GM23248 (cell line): ENCODE results near the gene STK24. TPM values are rescaled to one million over a fixed set of nuclear protein-coding genes. Genes with fewer than 3 reads are reported as not detected.

ENCODE experiments used
- DNase-seq: peaks from one replicate; pipeline ENCODE4 v3.0.0-alpha.2; 2015
- H2AFZ ChIP-seq: fragments of 200-600 bp; sonication (generic); 2 replicates; pipeline ENCODE4 v1.6.1; 2016; ENCODE audit warnings: antibody characterized with exemption
- H3F3A ChIP-seq: fragments of 200-600 bp; sonication (generic); 2 replicates; pipeline ENCODE4 v1.6.1; 2016; ENCODE audit warnings: mild to moderate bottlenecking, antibody characterized with exemption, mixed run types; ENCODE audit not compliant: insufficient read depth
- H3K27ac ChIP-seq: fragments of 200-600 bp; sonication (generic); 2 replicates; pipeline ENCODE4 v1.5.1; 2016; ENCODE audit warnings: mild to moderate bottlenecking
- H3K27me3 ChIP-seq: fragments of 200-600 bp; sonication (generic); replicated peaks from 2 replicates; pipeline ENCODE4 v1.6.1; 2016; ENCODE audit warnings: mild to moderate bottlenecking; ENCODE audit not compliant: insufficient read depth
- H3K36me3 ChIP-seq: fragments of 200-600 bp; sonication (generic); 2 replicates; pipeline ENCODE4 v1.6.1; 2016; ENCODE audit warnings: low read depth, mild to moderate bottlenecking
- H3K4me1 ChIP-seq: fragments of 200-600 bp; sonication (generic); 2 replicates; pipeline ENCODE4 v1.6.1; 2016; ENCODE audit warnings: mild to moderate bottlenecking; ENCODE audit not compliant: insufficient read depth
- H3K4me2 ChIP-seq: fragments of 200-600 bp; sonication (generic); one replicate; pipeline ENCODE4 v1.6.1; 2016; ENCODE audit warnings: mild to moderate bottlenecking; ENCODE audit not compliant: unreplicated experiment
- H3K4me3 ChIP-seq: fragments of 200-600 bp; sonication (generic); 2 replicates; pipeline ENCODE4 v1.5.1; 2016; ENCODE audit warnings: mild to moderate bottlenecking
- H3K79me2 ChIP-seq: fragments of 200-600 bp; sonication (generic); 2 replicates; pipeline ENCODE4 v1.6.1; 2016; ENCODE audit warnings: mild to moderate bottlenecking; ENCODE audit not compliant: insufficient read depth
- H3K9ac ChIP-seq: fragments of 200-600 bp; sonication (generic); 2 replicates; pipeline ENCODE4 v1.6.1; 2016; ENCODE audit warnings: mild to moderate bottlenecking
- H3K9me2 ChIP-seq: fragments of 200-600 bp; sonication (generic); 2 replicates; pipeline ENCODE4 v1.6.1; 2016; ENCODE audit warnings: mixed run types, mild to moderate bottlenecking, moderate library complexity; ENCODE audit not compliant: insufficient read depth
- H3K9me3 ChIP-seq: fragments of 200-600 bp; sonication (generic); one replicate; pipeline ENCODE4 v1.6.1; 2017; ENCODE audit warnings: low read depth
- H4K20me1 ChIP-seq: fragments of 200-600 bp; sonication (generic); 2 replicates; pipeline ENCODE4 v1.6.0; 2016; ENCODE audit not compliant: insufficient read depth
- EZH2 ChIP-seq: fragments of 200-600 bp; sonication (generic); IDR thresholded peaks from 2 replicates; pipeline ENCODE4 v1.6.1; 2018; ENCODE audit warnings: antibody characterized with exemption, mild to moderate bottlenecking; ENCODE audit not compliant: insufficient read depth, poor library complexity, severe bottlenecking
- EZH2phosphoT487 ChIP-seq: fragments of 200-600 bp; sonication (generic); IDR thresholded peaks from 2 replicates; pipeline ENCODE4 v1.6.1; 2018; ENCODE audit warnings: antibody characterized with exemption, moderate library complexity, mild to moderate bottlenecking, low read depth; ENCODE audit not compliant: insufficient read depth
- WGBS, 2 experiments: methylation state at CpG; one replicate each; pipeline ENCODE4 v1.1.6; 2015 to 2017; ENCODE audit warnings: low lambda C conversion rate in 2 of 2, low coverage in 1 of 2; ENCODE audit errors: missing lambda C conversion rate in 2 of 2; 5-methylcytosine and 5-hydroxymethylcytosine counted together
- in situ Hi-C: fragments of 300-500 bp; cut with MboI; formaldehyde crosslinking; loops from 2 replicates; pipeline ENCODE4 v1.15.0; 2020
- polyA plus RNA-seq: library from polyadenylated mRNA; unstranded; fragments of >200 nt; fragmentation: Nextera tagmentation; extraction: Ambion mirVana; gene quantifications from 2 replicates; pipeline ENCODE4 v1.2.1, GENCODE V29; 2016
- total RNA-seq: library from RNA; depleted of rRNA; stranded (reverse); fragments of >200 nt; shearing (Covaris generic); gene quantifications from 2 replicates; pipeline ENCODE4 v1.2.3, GENCODE V29; 2014

STK24 gene
- total and polyA plus RNA-seq, 2 experiments from 2014 or later = 11.1 to 72.4 TPM

- Histone ChIP-seq H3K9me2 (no peaks in the 10 kb centered on the region), H3K27me3 (no peaks in the 10 kb centered on the region), H3K9ac (peak overlapping the region; percentile 84), H3K9me3 (no peaks in the 10 kb centered on the region), H3K4me1 (peaks cover 44% of the 10 kb centered on the region), H3F3A (peaks cover 55% of the 10 kb centered on the region), H4K20me1 (no peaks in the 10 kb centered on the region), H3K36me3 (no peaks in the 10 kb centered on the region), H2AFZ (peak overlapping the region; percentile 4; the same call in 1 of the 2 replicates), H3K79me2 (peaks cover 90% of the 10 kb centered on the region), H3K27ac (peak overlapping the region; percentile 99), H3K4me3 (peak overlapping the region; percentile 51), H3K4me2 (peak overlapping the region; percentile 85)
- 26 to 27% methylated on average over 10 of the region's 10 CpGs for WGBS, 2 experiments
- DNase-seq = peak; percentile 97
- TF ChIP-seq EZH2 = no peak
- TF ChIP-seq EZH2phosphoT487 = no peak
- in situ Hi-C loops = no loop called here
Measured at GRCh38 chr13:98509271-98510155, 67.4 kb downstream of the STK24 start.

- H3K4me2 ChIP-seq = peak overlapping the region; percentile 85
- H3K4me1 ChIP-seq = peaks cover 46% of the 10 kb centered on the region
- H3K9ac ChIP-seq = peak overlapping the region; percentile 84
- 24 to 31% methylated on average over 2 of the region's 2 CpGs for WGBS, 2 experiments
- in situ Hi-C loops = no loop called here
- H4K20me1 ChIP-seq = no peaks in the 10 kb centered on the region
- no peak overlapping the region for H2AFZ ChIP-seq
- DNase-seq = peak; percentile 91
- no peaks in the 10 kb centered on the region for H3K9me3 ChIP-seq
- TF ChIP-seq EZH2phosphoT487 = no peak
- TF ChIP-seq EZH2 = no peak
- H3K36me3 ChIP-seq = no peaks in the 10 kb centered on the region
- H3F3A ChIP-seq = peaks cover 55% of the 10 kb centered on the region
- H3K27me3 ChIP-seq = no peaks in the 10 kb centered on the region
- peak overlapping the region; percentile 51 for H3K4me3 ChIP-seq
- H3K79me2 ChIP-seq = peaks cover 90% of the 10 kb centered on the region
- H3K9me2 ChIP-seq = no peaks in the 10 kb centered on the region
- peak overlapping the region; percentile 99 for H3K27ac ChIP-seq
Measured at GRCh38 chr13:98508685-98509084, 68.2 kb downstream of the STK24 start.

- in situ Hi-C loops = no loop called here
- H3K79me2 ChIP-seq = peaks cover 90% of the 10 kb centered on the region
- peaks cover 55% of the 10 kb centered on the region for H3F3A ChIP-seq
- no peaks in the 10 kb centered on the region for H3K9me2 ChIP-seq
- no peaks in the 10 kb centered on the region for H3K27me3 ChIP-seq
- H2AFZ ChIP-seq = no peak overlapping the region
- peak overlapping the region; percentile 85 for H3K4me2 ChIP-seq
- H3K27ac ChIP-seq = peak overlapping the region; percentile 99
- no peaks in the 10 kb centered on the region for H3K36me3 ChIP-seq
- peak overlapping the region; percentile 84 for H3K9ac ChIP-seq
- peak overlapping the region; percentile 51 for H3K4me3 ChIP-seq
- WGBS, 2 experiments = 50% methylated on average over 2 of the region's 2 CpGs
- TF ChIP-seq EZH2 (no peak), EZH2phosphoT487 (no peak)
- H3K9me3 ChIP-seq = no peaks in the 10 kb centered on the region
- H4K20me1 ChIP-seq = no peaks in the 10 kb centered on the region
- peaks cover 50% of the 10 kb centered on the region for H3K4me1 ChIP-seq
- peak; percentile 76 for DNase-seq
Measured at GRCh38 chr13:98508280-98508679, 68.6 kb downstream of the STK24 start.

- no peak for TF ChIP-seq EZH2
- no peaks in the 10 kb centered on the region for H3K36me3 ChIP-seq
- H3F3A ChIP-seq = peaks cover 59% of the 10 kb centered on the region
- 26 to 31% methylated on average over 5 of the region's 5 CpGs for whole genome bisulfite sequencing, 2 experiments
- H3K27me3 ChIP-seq = no peaks in the 10 kb centered on the region
- H4K20me1 ChIP-seq = no peaks in the 10 kb centered on the region
- H3K9me3 ChIP-seq = no peaks in the 10 kb centered on the region
- H3K27ac ChIP-seq = peak overlapping the region; percentile 99
- H2AFZ ChIP-seq = no peak overlapping the region
- peak; percentile 50 for DNase-seq
- H3K79me2 ChIP-seq = peaks cover 90% of the 10 kb centered on the region
- H3K4me1 ChIP-seq = peaks cover 60% of the 10 kb centered on the region
- no peak overlapping the region for H3K4me3 ChIP-seq
- H3K9ac ChIP-seq = peak overlapping the region; percentile 84
- peak overlapping the region; percentile 85 for H3K4me2 ChIP-seq
- H3K9me2 ChIP-seq = no peaks in the 10 kb centered on the region
- in situ Hi-C loops = no loop called here
Measured at GRCh38 chr13:98507282-98507797, 69.6 kb downstream of the STK24 start.
